ENCODE results near the gene MAPK7. TPM values are rescaled to one million over a fixed set of nuclear protein-coding genes. Genes with fewer than 3 reads are reported as not detected.

MAPK7 gene
- total RNA-seq, 2 donors from 2014 or later, result 49.2 to 51.2 TPM

GRCh38 chr17:19341211-19341631, 37.1 kb upstream of the MAPK7 start:
- peaks cover 7 to 18% of the 10 kb centered on the region in 2 donors for H3K4me1 ChIP-seq (ENCODE audit: control insufficient read depth in 1 of 2, low read depth in 2 of 2)
- no peaks in the 10 kb centered on the region for H3K27me3 ChIP-seq (replicated peaks; ENCODE audit: insufficient read depth)
- DNase-seq (ENCODE audit: low spot score) (no peak), ATAC-seq (ENCODE audit: insufficient number of reproducible peaks, low FRiP score, low read depth) (no peak)
- no peaks in the 10 kb centered on the region for H3K9me3 ChIP-seq
- H3K36me3 ChIP-seq, result no peaks in the 10 kb centered on the region
- TF ChIP-seq CTCF (IDR thresholded peaks at IDR 0.05), result no peak
- no peak overlapping the region for H3K27ac ChIP-seq
- no peak overlapping the region for H3K4me3 ChIP-seq

- ATAC-seq (ENCODE audit: insufficient number of reproducible peaks, low FRiP score, low read depth) (no peak), DNase-seq (ENCODE audit: low spot score) (no peak)
- TF ChIP-seq CTCF (IDR thresholded peaks at IDR 0.05), result no peak
- Histone ChIP-seq H3K27me3 (replicated peaks; ENCODE audit: insufficient read depth) (no peaks in the 10 kb centered on the region), H3K4me3 (no peak overlapping the region), H3K9me3 (no peaks in the 10 kb centered on the region), H3K4me1 (ENCODE audit: control insufficient read depth in 1 of 2, low read depth in 2 of 2) (peaks cover 11 to 25% of the 10 kb centered on the region in 2 donors), H3K27ac (no peak overlapping the region), H3K36me3 (no peaks in the 10 kb centered on the region)
Observed at GRCh38 chr17:19341641-19342610, 36.4 kb upstream of the MAPK7 start.

- H3K4me3 ChIP-seq, result no peak overlapping the region
- no peak for DNase-seq (ENCODE audit: low spot score)
- TF ChIP-seq CTCF (IDR thresholded peaks at IDR 0.05), result no peak
- no peaks in the 10 kb centered on the region for H3K36me3 ChIP-seq
- no peak overlapping the region for H3K27ac ChIP-seq
- no peak for ATAC-seq (ENCODE audit: insufficient number of reproducible peaks, low FRiP score, low read depth)
- H3K9me3 ChIP-seq, result no peaks in the 10 kb centered on the region
- H3K4me1 ChIP-seq (ENCODE audit: control insufficient read depth in 1 of 2, low read depth in 2 of 2), result peaks cover 19 to 33% of the 10 kb centered on the region in 2 donors
- no peaks in the 10 kb centered on the region for H3K27me3 ChIP-seq (replicated peaks; ENCODE audit: insufficient read depth)
Observed at GRCh38 chr17:19342611-19343255, 35.6 kb upstream of the MAPK7 start.

- DNase-seq (ENCODE audit: low spot score) (no peak), ATAC-seq (ENCODE audit: insufficient number of reproducible peaks, low FRiP score, low read depth) (no peak)
- Histone ChIP-seq H3K4me1 (ENCODE audit: control insufficient read depth in 1 of 2, low read depth in 2 of 2) (peaks cover 19 to 36% of the 10 kb centered on the region in 2 donors), H3K27me3 (replicated peaks; ENCODE audit: insufficient read depth) (no peaks in the 10 kb centered on the region), H3K27ac (no peak overlapping the region), H3K9me3 (no peaks in the 10 kb centered on the region), H3K4me3 (no peak overlapping the region), H3K36me3 (no peaks in the 10 kb centered on the region)
- no peak for TF ChIP-seq CTCF (IDR thresholded peaks at IDR 0.05)
Observed at GRCh38 chr17:19343256-19343630, 35.1 kb upstream of the MAPK7 start.

GRCh38 chr17:19343671-19344151, 34.6 kb upstream of the MAPK7 start:
- no peaks in the 10 kb centered on the region for H3K9me3 ChIP-seq
- no peak overlapping the region for H3K4me3 ChIP-seq
- H3K27me3 ChIP-seq (replicated peaks; ENCODE audit: insufficient read depth), result no peaks in the 10 kb centered on the region
- no peak for TF ChIP-seq CTCF (IDR thresholded peaks at IDR 0.05)
- H3K27ac ChIP-seq, result no peak overlapping the region
- DNase-seq (ENCODE audit: low spot score) (no peak), ATAC-seq (ENCODE audit: insufficient number of reproducible peaks, low FRiP score, low read depth) (no peak)
- H3K36me3 ChIP-seq, result no peaks in the 10 kb centered on the region
- peaks cover 19 to 36% of the 10 kb centered on the region in 2 donors for H3K4me1 ChIP-seq (ENCODE audit: control insufficient read depth in 1 of 2, low read depth in 2 of 2)
